DND-41 (cell line): Measurements from ENCODE around the gene AIPL1.

Source experiments
- EZH2 ChIP-seq: IDR thresholded peaks from 3 replicates; pipeline ENCODE4 v1.6.1; 2012; ENCODE audit warnings: borderline replicate concordance, low read depth, mild to moderate bottlenecking, moderate library complexity, low read length, inconsistent platforms; ENCODE audit not compliant: severe bottlenecking
- TF ChIP-seq, protein P1 (sequence below): IDR thresholded peaks from 2 replicates; pipeline ENCODE4 v1.5.1; 2012; ENCODE audit warnings: borderline replicate concordance, low read length, moderate library complexity, mild to moderate bottlenecking; ENCODE audit not compliant: poor library complexity, severe bottlenecking; ENCODE audit errors: extremely low read depth

DNA sequence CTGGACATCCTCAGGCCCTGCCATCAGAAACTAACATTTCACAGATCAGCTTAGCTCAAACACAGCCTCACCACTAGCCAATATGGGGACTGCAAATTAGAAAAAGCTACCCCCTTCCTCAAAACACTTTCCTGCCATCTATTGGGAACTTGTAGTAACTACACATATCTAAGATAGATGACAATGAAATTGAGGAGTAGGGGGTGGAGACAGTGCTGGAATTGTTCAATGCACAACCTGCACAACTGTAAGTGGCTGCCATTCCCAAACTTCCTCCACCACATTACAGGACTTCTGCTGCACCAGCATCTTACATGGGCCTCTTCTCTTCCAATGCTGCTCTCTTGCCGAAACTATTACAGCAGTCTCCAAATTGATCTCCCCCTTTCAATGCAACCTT is 21.9 kb downstream of the AIPL1 start:
- TF ChIP-seq, protein P1, sequence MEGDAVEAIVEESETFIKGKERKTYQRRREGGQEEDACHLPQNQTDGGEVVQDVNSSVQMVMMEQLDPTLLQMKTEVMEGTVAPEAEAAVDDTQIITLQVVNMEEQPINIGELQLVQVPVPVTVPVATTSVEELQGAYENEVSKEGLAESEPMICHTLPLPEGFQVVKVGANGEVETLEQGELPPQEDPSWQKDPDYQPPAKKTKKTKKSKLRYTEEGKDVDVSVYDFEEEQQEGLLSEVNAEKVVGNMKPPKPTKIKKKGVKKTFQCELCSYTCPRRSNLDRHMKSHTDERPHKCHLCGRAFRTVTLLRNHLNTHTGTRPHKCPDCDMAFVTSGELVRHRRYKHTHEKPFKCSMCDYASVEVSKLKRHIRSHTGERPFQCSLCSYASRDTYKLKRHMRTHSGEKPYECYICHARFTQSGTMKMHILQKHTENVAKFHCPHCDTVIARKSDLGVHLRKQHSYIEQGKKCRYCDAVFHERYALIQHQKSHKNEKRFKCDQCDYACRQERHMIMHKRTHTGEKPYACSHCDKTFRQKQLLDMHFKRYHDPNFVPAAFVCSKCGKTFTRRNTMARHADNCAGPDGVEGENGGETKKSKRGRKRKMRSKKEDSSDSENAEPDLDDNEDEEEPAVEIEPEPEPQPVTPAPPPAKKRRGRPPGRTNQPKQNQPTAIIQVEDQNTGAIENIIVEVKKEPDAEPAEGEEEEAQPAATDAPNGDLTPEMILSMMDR, result peak; percentile 73
- TF ChIP-seq EZH2, result no peak
